Measurements from ENCODE around the gene SEMA6B. TPM values are rescaled to one million over a fixed set of nuclear protein-coding genes. Genes with fewer than 3 reads are reported as not detected.

The SEMA6B gene
- total RNA-seq, 2 donors from 2014 or later = 28.9 to 67.8 TPM

DNA sequence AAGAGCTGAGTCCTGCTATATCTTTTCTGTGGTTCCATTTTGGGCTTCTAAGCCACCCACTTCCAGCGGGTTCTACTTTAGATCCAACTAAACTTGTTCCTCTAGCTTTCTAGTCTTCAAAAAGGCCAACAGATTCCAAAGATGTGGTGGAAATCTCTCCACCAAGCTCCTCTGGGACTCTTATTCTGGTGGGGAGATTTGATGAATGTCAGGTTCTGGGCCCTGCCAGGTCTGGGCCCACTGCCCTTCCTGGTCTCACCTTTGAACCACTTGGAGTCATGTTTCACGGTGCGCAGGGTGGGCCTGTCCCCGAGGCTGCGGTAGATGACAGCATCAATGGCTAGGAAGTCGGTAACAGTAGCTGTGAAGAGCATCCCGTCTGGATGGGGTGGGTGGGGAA is 4.8 kb downstream of the SEMA6B start:
- Mint-ChIP-seq H3K9me3 (no peaks in the 10 kb centered on the region), H3K27me3 (ENCODE audit: insufficient read depth) (peaks cover 2% of the 10 kb centered on the region), H3K4me3 (no peak overlapping the region), H3K27ac (no peak overlapping the region), H3K4me1 (no peaks in the 10 kb centered on the region), H3K36me3 (ENCODE audit: low read depth) (peaks cover 49% of the 10 kb centered on the region)
- Histone ChIP-seq H3K27ac (ENCODE audit: low read depth, low read length) (no peak overlapping the region), H3K4me1 (ENCODE audit: control insufficient read depth, insufficient read depth, low read length) (no peaks in the 10 kb centered on the region), H3K27me3 (ENCODE audit: control insufficient read depth, insufficient read depth, low read length, poor library complexity, severe bottlenecking) (no peaks in the 10 kb centered on the region), H3K9me3 (ENCODE audit: control insufficient read depth, low read length) (no peaks in the 10 kb centered on the region), H3K4me3 (ENCODE audit: low read length) (no peak overlapping the region), H3K9ac (ENCODE audit: extremely low read depth, low read length, poor library complexity, severe bottlenecking) (no peak overlapping the region), H3K36me3 (ENCODE audit: control insufficient read depth, insufficient read depth, low read length) (peaks cover 9% of the 10 kb centered on the region)
- TF ChIP-seq CTCF (conservative IDR thresholded peaks at IDR 0.05) = no peak
- 91 to 100% methylated on average over 3 to 7 of the region's 7 CpGs for WGBS, 2 experiments (ENCODE audit: insufficient coverage in 1 of 2, insufficient read length in 1 of 2)
- DNase-seq = no peak

GRCh38 chr19:4553775-4554174 is 5.7 kb downstream of the SEMA6B start:
- Histone ChIP-seq H3K27ac (ENCODE audit: low read depth, low read length) (no peak overlapping the region), H3K27me3 (ENCODE audit: control insufficient read depth, insufficient read depth, low read length, poor library complexity, severe bottlenecking) (no peaks in the 10 kb centered on the region), H3K36me3 (ENCODE audit: control insufficient read depth, insufficient read depth, low read length) (peaks cover 9% of the 10 kb centered on the region), H3K9me3 (ENCODE audit: control insufficient read depth, low read length) (no peaks in the 10 kb centered on the region), H3K9ac (ENCODE audit: extremely low read depth, low read length, poor library complexity, severe bottlenecking) (no peak overlapping the region), H3K4me3 (ENCODE audit: low read length) (no peak overlapping the region), H3K4me1 (ENCODE audit: control insufficient read depth, insufficient read depth, low read length) (no peaks in the 10 kb centered on the region)
- peaks cover 55% of the 10 kb centered on the region for H3K36me3 Mint-ChIP-seq (ENCODE audit: low read depth)
- no peak overlapping the region for H3K27ac Mint-ChIP-seq
- DNase-seq = no peak
- H3K4me1 Mint-ChIP-seq = no peaks in the 10 kb centered on the region
- TF ChIP-seq CTCF (conservative IDR thresholded peaks at IDR 0.05) = no peak
- H3K4me3 Mint-ChIP-seq = no peak overlapping the region
- peaks cover 2% of the 10 kb centered on the region for H3K27me3 Mint-ChIP-seq (ENCODE audit: insufficient read depth)
- WGBS, 2 experiments (ENCODE audit: insufficient coverage in 1 of 2, insufficient read length in 1 of 2) = 74 to 90% methylated on average over 3 of the region's 3 CpGs
- H3K9me3 Mint-ChIP-seq = no peaks in the 10 kb centered on the region

DNA sequence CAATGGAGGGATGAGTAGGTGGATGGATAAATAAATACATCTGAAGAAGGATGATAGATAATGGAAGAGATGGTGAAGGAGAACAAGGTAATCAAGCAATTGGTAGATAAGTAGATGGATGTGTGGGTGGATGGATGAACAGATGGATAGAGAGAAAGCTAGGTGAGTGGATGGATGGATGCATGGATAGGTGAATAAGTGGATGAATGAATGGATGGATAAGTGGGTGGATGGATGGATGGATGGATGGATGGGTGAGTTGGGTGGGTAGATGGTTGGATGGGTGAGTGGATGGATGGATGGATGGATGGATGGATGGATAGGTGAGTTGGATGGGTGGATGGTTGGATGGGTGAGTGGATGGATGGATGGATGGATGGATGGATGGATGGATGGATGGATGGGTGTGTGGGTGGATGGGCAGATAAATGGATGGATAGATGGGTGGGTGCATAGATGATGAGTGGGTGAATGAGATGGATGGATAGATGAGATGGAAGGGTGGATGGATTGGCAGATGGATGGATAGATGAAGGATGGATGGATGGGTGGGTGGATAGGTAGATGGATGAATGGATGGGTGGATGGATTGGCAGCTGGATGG is 6.3 kb downstream of the SEMA6B start:
- Mint-ChIP-seq H3K36me3 (ENCODE audit: low read depth) (peaks cover 60% of the 10 kb centered on the region), H3K9me3 (no peaks in the 10 kb centered on the region), H3K4me3 (no peak overlapping the region), H3K27ac (no peak overlapping the region), H3K4me1 (no peaks in the 10 kb centered on the region), H3K27me3 (ENCODE audit: insufficient read depth) (peaks cover 2% of the 10 kb centered on the region)
- no peak overlapping the region for H3K9ac ChIP-seq (ENCODE audit: extremely low read depth, low read length, poor library complexity, severe bottlenecking)
- H3K4me3 ChIP-seq (ENCODE audit: low read length) = no peak overlapping the region
- DNase-seq = no peak
- no peak overlapping the region for H3K27ac ChIP-seq (ENCODE audit: low read depth, low read length)
- H3K36me3 ChIP-seq (ENCODE audit: control insufficient read depth, insufficient read depth, low read length) = peaks cover 9% of the 10 kb centered on the region
- H3K27me3 ChIP-seq (ENCODE audit: control insufficient read depth, insufficient read depth, low read length, poor library complexity, severe bottlenecking) = no peaks in the 10 kb centered on the region
- H3K9me3 ChIP-seq (ENCODE audit: control insufficient read depth, low read length) = no peaks in the 10 kb centered on the region
- no peak for TF ChIP-seq CTCF (conservative IDR thresholded peaks at IDR 0.05)
- no peaks in the 10 kb centered on the region for H3K4me1 ChIP-seq (ENCODE audit: control insufficient read depth, insufficient read depth, low read length)
